ENCODE results near the gene OR8K5. TPM values are rescaled to one million over a fixed set of nuclear protein-coding genes. Genes with fewer than 3 reads are reported as not detected.

The OR8K5 gene
- total and polyA plus RNA-seq, 9 donors = not detected

DNA sequence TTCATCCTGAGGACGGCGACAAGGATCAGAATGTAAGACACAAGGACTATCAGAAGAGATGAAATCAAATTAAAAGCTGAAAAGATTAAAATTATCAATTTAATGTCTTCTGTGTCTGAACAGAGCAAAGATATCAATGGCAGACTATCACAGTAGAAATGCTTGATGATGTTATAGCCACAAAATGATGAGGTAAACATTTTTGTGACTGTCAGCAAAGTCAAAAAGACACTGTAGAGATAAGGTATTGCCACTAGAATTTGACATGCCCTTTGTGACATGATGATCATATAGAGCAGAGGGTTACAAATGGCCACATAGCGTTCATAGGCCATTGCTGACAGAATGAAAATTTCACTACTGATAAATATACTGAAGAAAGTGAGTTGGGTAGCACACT is 28.5 kb upstream of the OR8K5 start:
- no peaks in the 10 kb centered on the region for H3K9me3 ChIP-seq
- TF ChIP-seq POLR2A (IDR thresholded peaks at IDR 0.05) (no peak), EP300 (IDR thresholded peaks at IDR 0.05) (no peak)
- TF ChIP-seq, protein P1, sequence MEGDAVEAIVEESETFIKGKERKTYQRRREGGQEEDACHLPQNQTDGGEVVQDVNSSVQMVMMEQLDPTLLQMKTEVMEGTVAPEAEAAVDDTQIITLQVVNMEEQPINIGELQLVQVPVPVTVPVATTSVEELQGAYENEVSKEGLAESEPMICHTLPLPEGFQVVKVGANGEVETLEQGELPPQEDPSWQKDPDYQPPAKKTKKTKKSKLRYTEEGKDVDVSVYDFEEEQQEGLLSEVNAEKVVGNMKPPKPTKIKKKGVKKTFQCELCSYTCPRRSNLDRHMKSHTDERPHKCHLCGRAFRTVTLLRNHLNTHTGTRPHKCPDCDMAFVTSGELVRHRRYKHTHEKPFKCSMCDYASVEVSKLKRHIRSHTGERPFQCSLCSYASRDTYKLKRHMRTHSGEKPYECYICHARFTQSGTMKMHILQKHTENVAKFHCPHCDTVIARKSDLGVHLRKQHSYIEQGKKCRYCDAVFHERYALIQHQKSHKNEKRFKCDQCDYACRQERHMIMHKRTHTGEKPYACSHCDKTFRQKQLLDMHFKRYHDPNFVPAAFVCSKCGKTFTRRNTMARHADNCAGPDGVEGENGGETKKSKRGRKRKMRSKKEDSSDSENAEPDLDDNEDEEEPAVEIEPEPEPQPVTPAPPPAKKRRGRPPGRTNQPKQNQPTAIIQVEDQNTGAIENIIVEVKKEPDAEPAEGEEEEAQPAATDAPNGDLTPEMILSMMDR (IDR thresholded peaks at IDR 0.05) = no peak
- no peak overlapping the region for H3K27ac ChIP-seq
- no peak for DNase-seq
- no peaks in the 10 kb centered on the region for H3K27me3 ChIP-seq
- H3K4me3 ChIP-seq = no peak overlapping the region
- H3K4me1 ChIP-seq (ENCODE audit: insufficient read depth) = no peaks in the 10 kb centered on the region
- 84 to 89% (median 86%) methylated on average over 3 of the region's 3 CpGs for WGBS, 3 donors
- no peaks in the 10 kb centered on the region for H3K36me3 ChIP-seq
- intact Hi-C loops (cut with DNase I) = no loop called here

DNA sequence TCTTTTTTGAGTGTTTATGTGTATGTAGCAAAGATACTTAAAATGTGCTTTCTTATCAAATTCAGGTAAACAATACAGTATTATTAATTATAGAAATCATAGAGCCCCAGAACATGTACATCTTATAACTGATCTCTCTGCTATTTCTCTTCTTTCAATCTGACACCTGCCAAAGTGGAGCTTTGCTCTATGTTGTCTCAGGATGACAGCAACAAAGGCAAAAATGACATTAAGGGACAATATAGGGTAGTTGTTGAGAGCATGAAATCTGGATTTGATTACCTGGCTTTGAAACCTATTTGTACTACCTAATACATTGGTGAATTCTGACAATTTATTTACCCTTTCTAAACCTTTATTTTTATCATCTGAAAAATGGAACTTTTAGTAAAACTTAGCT is 23.3 kb upstream of the OR8K5 start:
- TF ChIP-seq, protein P1 (IDR thresholded peaks at IDR 0.05) = no peak
- no peak for TF ChIP-seq POLR2A (IDR thresholded peaks at IDR 0.05)
- TF ChIP-seq EP300 (IDR thresholded peaks at IDR 0.05) = no peak
- no peaks in the 10 kb centered on the region for H3K9me3 ChIP-seq
- no peak for DNase-seq
- intact Hi-C loops (cut with DNase I) = no loop called here
- H3K36me3 ChIP-seq = no peaks in the 10 kb centered on the region
- H3K27me3 ChIP-seq = no peaks in the 10 kb centered on the region
- H3K4me3 ChIP-seq = no peak overlapping the region
- no peaks in the 10 kb centered on the region for H3K4me1 ChIP-seq (ENCODE audit: insufficient read depth)
- no peak overlapping the region for H3K27ac ChIP-seq

DNA sequence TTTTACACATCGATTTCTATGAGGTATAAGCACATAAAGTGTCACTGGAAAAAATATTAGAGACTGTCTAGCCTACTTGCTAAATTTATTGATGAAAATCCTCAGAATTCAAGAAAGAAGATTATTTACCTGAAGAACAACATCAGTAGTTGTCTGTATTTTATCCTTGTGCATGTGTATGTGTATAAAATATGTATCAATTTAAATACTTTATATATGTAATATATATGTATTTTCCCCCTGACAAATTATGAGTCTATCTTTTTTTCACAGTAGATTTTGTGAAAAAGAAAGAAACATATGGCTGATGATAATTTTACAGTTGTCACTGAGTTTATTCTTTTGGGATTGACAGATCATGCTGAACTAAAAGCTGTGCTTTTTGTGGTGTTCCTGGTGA is 16.2 kb upstream of the OR8K5 start, which contains the start of gene OR5J2:
Gene OR5J2 (plus strand): TSS at position 301 of the 400 bp plus-strand sequence. CDS start 0 bp downstream, at position 301.
- Histone ChIP-seq H3K4me1 (ENCODE audit: insufficient read depth) (no peaks in the 10 kb centered on the region), H3K9me3 (no peaks in the 10 kb centered on the region), H3K4me3 (no peak within 1 kb of the TSS), H3K27ac (no peak within 1 kb of the TSS), H3K27me3 (no peaks in the 10 kb centered on the region), H3K36me3 (no peaks in the 10 kb centered on the region)
- intact Hi-C loops (cut with DNase I) = no loop called here
- DNase-seq = no peak
- 59 to 66% (median 60%) methylated on average over 1 of the region's 1 CpG for WGBS, 3 donors
- TF ChIP-seq EP300 (IDR thresholded peaks at IDR 0.05) (no peak), POLR2A (IDR thresholded peaks at IDR 0.05) (no peak)
- TF ChIP-seq, protein P1 (IDR thresholded peaks at IDR 0.05) = no peak

DNA sequence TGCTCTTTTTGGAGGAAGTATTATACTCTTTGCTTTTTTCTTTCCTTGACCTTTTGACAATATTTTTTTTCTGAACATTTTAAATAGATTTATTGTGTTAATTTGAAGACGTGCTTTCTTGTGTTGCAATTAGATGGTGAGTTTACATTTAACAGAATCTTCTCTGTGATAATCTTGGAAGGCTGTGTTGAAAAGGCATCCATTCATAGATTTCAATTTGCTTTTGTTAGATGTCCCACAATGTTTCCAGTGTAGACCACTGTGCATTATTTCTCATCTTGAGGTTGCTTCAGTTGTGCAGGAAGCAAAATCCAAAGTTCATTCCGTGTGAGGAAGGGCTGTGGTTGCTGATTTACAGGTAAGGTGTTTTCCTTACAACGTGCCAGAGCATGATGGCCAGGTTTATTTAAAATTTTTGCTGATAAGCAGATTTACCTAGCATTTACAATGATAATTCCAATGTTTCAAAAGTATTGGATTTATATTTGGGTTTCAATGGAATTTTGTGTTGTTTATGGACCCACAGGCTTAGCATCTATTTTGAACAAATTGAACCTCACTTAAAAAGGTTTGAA is 12.2 kb upstream of the OR8K5 start:
- TF ChIP-seq EP300 (IDR thresholded peaks at IDR 0.05) (no peak), POLR2A (IDR thresholded peaks at IDR 0.05) (no peak)
- TF ChIP-seq, protein P1 (IDR thresholded peaks at IDR 0.05) = no peak
- Histone ChIP-seq H3K36me3 (no peaks in the 10 kb centered on the region), H3K9me3 (no peaks in the 10 kb centered on the region), H3K27me3 (no peaks in the 10 kb centered on the region), H3K4me3 (no peak overlapping the region), H3K27ac (no peak overlapping the region), H3K4me1 (ENCODE audit: insufficient read depth) (no peaks in the 10 kb centered on the region)
- DNase-seq = no peak
- 42 to 56% (median 44%) methylated on average over 3 of the region's 3 CpGs for WGBS, 3 donors
- intact Hi-C loops (cut with DNase I) = no loop called here
